DOHH2 (cell line): ENCODE measurements around the gene EIF4EBP3.

Source experiments
- EZH2phosphoT487 ChIP-seq: fragments of 200-600 bp; sonication (generic); IDR thresholded peaks from 2 replicates; pipeline ENCODE4 v1.6.1; 2017; ENCODE audit warnings: borderline replicate concordance, mild to moderate bottlenecking, antibody characterized with exemption, low read length, moderate library complexity, mixed read lengths
- TF ChIP-seq, protein P1 (sequence below): fragments of 200-600 bp; sonication (generic); IDR thresholded peaks from one replicate; pipeline ENCODE4 v1.5.1; 2014; ENCODE audit warnings: antibody characterized with exemption, mild to moderate bottlenecking, low read depth, low read length; ENCODE audit not compliant: poor library complexity, severe bottlenecking

- TF ChIP-seq, protein P1, sequence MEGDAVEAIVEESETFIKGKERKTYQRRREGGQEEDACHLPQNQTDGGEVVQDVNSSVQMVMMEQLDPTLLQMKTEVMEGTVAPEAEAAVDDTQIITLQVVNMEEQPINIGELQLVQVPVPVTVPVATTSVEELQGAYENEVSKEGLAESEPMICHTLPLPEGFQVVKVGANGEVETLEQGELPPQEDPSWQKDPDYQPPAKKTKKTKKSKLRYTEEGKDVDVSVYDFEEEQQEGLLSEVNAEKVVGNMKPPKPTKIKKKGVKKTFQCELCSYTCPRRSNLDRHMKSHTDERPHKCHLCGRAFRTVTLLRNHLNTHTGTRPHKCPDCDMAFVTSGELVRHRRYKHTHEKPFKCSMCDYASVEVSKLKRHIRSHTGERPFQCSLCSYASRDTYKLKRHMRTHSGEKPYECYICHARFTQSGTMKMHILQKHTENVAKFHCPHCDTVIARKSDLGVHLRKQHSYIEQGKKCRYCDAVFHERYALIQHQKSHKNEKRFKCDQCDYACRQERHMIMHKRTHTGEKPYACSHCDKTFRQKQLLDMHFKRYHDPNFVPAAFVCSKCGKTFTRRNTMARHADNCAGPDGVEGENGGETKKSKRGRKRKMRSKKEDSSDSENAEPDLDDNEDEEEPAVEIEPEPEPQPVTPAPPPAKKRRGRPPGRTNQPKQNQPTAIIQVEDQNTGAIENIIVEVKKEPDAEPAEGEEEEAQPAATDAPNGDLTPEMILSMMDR = no peak
- TF ChIP-seq EZH2phosphoT487 = no peak
Measured at GRCh38 chr5:140570488-140570887, 23.0 kb downstream of the EIF4EBP3 start.
